Endothelial cell of umbilical vein (primary cell): ENCODE data around the gene ZBTB7B. TPM values are rescaled to one million over a fixed set of nuclear protein-coding genes. Genes with fewer than 3 reads are reported as not detected.

Experiments used
- BruUV-seq: library from RNA; stranded (reverse); fragments of 400-500 nt; replicated peaks from 2 replicates; lab custom pipeline; 2021; lab: Mats Ljungman, UMichigan
- CTCF ChIA-PET: fragments of 300-600, 350-600 bp; sonication (Branson Sonifier 250); formaldehyde crosslinking; loops from one replicate; lab custom pipeline; 2021; ENCODE audit warnings: antibody characterized with exemption, inconsistent platforms; lab: Charles Lee
- POLR2A ChIA-PET: fragments of 300-600, 350-600 bp; sonication (Branson Sonifier 250); formaldehyde crosslinking; loops from one replicate; lab custom pipeline; 2021; ENCODE audit warnings: antibody characterized with exemption, inconsistent platforms; lab: Charles Lee
- DNase-seq: peaks from one replicate; pipeline ENCODE4 v3.0.0-alpha.2; 2011; ENCODE audit warnings: low read depth, low spot score
- FAIRE-seq: peaks from 2 replicates; lab custom pipeline; 2011; peaks lifted over from hg19 to GRCh38; lab: Jason Lieb, UNC
- H2AFZ ChIP-seq: 2 replicates; pipeline ENCODE4 v1.6.0; 2012; ENCODE audit warnings: low read depth, low read length, control low read depth, inconsistent platforms
- H3K27ac ChIP-seq: 2 replicates; pipeline ENCODE4 v1.5.1; 2011; ENCODE audit warnings: low read depth, mild to moderate bottlenecking, control low read depth, low read length, moderate library complexity; ENCODE audit not compliant: insufficient read depth
- H3K27me3 ChIP-seq, 2 experiments: 2 replicates each; pipeline versions ENCODE4 v1.6.0 to v1.6.1; 2011; ENCODE audit warnings: low read length in 2 of 2, mixed read lengths in 1 of 2; ENCODE audit not compliant: control insufficient read depth in 2 of 2, insufficient read depth in 2 of 2
- H3K36me3 ChIP-seq, 2 experiments: 2 replicates in 1 of 2; 3 replicates in 1 of 2; pipeline ENCODE4 v1.5.1; 2011; ENCODE audit warnings: low read length in 2 of 2, mild to moderate bottlenecking in 1 of 2, moderate library complexity in 1 of 2; ENCODE audit not compliant: control insufficient read depth in 2 of 2, insufficient read depth in 2 of 2; ENCODE audit errors: extremely low read depth in 1 of 2
- H3K4me1 ChIP-seq: 3 replicates; pipeline ENCODE4 v1.5.1; 2011; ENCODE audit warnings: mild to moderate bottlenecking, low read length; ENCODE audit not compliant: control insufficient read depth, insufficient read depth; ENCODE audit errors: extremely low read depth
- H3K4me2 ChIP-seq: 2 replicates; pipeline ENCODE4 v1.6.1; 2011; ENCODE audit warnings: low read length, control low read depth, mixed read lengths; ENCODE audit not compliant: insufficient read depth
- H3K4me3 ChIP-seq, 3 experiments: fragments of 200-600 bp in 1 of 3; sonication (generic), shearing (Covaris generic) in 1 of 3; replicated peaks in 1 of 3; 2 replicates each; pipeline ENCODE4 v1.5.1; 2011 to 2016; ENCODE audit warnings: control low read depth in 3 of 3, low read length in 3 of 3, mild to moderate bottlenecking in 2 of 3, inconsistent platforms in 1 of 3, low read depth in 1 of 3, moderate library complexity in 1 of 3; ENCODE audit not compliant: insufficient read depth in 1 of 3
- H3K79me2 ChIP-seq: 2 replicates; pipeline ENCODE4 v1.6.0; 2012; ENCODE audit warnings: low read length, inconsistent platforms; ENCODE audit not compliant: control insufficient read depth, insufficient read depth
- H3K9ac ChIP-seq: replicated peaks from 2 replicates; pipeline ENCODE3; 2011; ENCODE audit warnings: low read length, control low read depth; ENCODE audit not compliant: insufficient read depth; ENCODE audit errors: extremely low read depth
- H3K9me1 ChIP-seq: replicated peaks from 3 replicates; pipeline ENCODE4 v1.6.0; 2011; ENCODE audit warnings: mild to moderate bottlenecking, low read length; ENCODE audit not compliant: control insufficient read depth, insufficient read depth; ENCODE audit errors: extremely low read depth
- H3K9me3 ChIP-seq: replicated peaks from 2 replicates; pipeline ENCODE4 v1.5.1; 2012; ENCODE audit warnings: low read length, inconsistent platforms; ENCODE audit not compliant: control insufficient read depth, insufficient read depth
- H4K20me1 ChIP-seq: replicated peaks from 2 replicates; pipeline ENCODE3; 2011; ENCODE audit warnings: mild to moderate bottlenecking, low read length; ENCODE audit not compliant: control insufficient read depth, insufficient read depth; ENCODE audit errors: extremely low read depth
- EZH2 ChIP-seq: IDR thresholded peaks from 2 replicates; pipeline ENCODE4 v1.6.1; 2012; ENCODE audit warnings: borderline replicate concordance, low read depth, mild to moderate bottlenecking, moderate library complexity, low read length, inconsistent platforms; ENCODE audit not compliant: severe bottlenecking
- GATA2 ChIP-seq: IDR thresholded peaks from 2 replicates; pipeline ENCODE4 v1.7.0; 2011; ENCODE audit warnings: low read depth, mild to moderate bottlenecking, moderate library complexity, mixed read lengths, low read length; ENCODE audit not compliant: insufficient read length, insufficient read depth
- POLR2A ChIP-seq: IDR thresholded peaks from 2 replicates; pipeline ENCODE4 v1.6.1; 2012; ENCODE audit warnings: low read depth, mild to moderate bottlenecking, control low read depth, low read length
- POLR2AphosphoS5 ChIP-seq: IDR thresholded peaks from 2 replicates; pipeline ENCODE4 v1.6.1; 2012; ENCODE audit warnings: low read depth, mild to moderate bottlenecking, control low read depth, low read length, moderate library complexity; ENCODE audit not compliant: insufficient read depth
- dilution Hi-C: fragments of 300-500 bp; cut with MboI; formaldehyde crosslinking; loops from one replicate; pipeline ENCODE4 v1.15.0; 2019; ENCODE audit warnings: low sequenced_read_pairs; ENCODE audit not compliant: extremely low pct_ligation_motif_present
- intact Hi-C: fragments of 100-400 bp; cut with micrococcal nuclease; formaldehyde crosslinking; loops from one replicate; pipeline ENCODE4 v1.10.0; 2022
- polyA plus RNA-seq, 4 experiments: library from polyadenylated mRNA; depleted of rRNA in 3 of 4; stranded (reverse) in 3 of 4; unstranded in 1 of 4; fragments of >200 nt; gene quantifications; 2 replicates each; pipeline versions ENCODE4 v1.2.1 to v1.2.3, GENCODE V29; 2011 to 2012; ENCODE audit warnings: missing spikeins in 1 of 4
- total RNA-seq: library from RNA; stranded (reverse); gene quantifications from 2 replicates; pipeline ENCODE4 v1.2.3, GENCODE V29; 2021
- TF ChIP-seq, protein P1 (sequence below), 2 donors: IDR thresholded peaks; 1 replicate in 1 of 2; 2 replicates in 1 of 2; pipeline ENCODE4 v1.5.1; 2011; ENCODE audit warnings: low read length in 2 of 2, mild to moderate bottlenecking in 2 of 2, moderate library complexity in 2 of 2, control low read depth in 1 of 2, inconsistent platforms in 1 of 2, low read depth in 1 of 2; ENCODE audit not compliant: insufficient read depth in 1 of 2; ENCODE audit errors: extremely low read depth in 1 of 2

The ZBTB7B gene
- total and polyA plus RNA-seq, 2 donors (not counting 3 experiments of a cell fraction or from before 2014, with no cell fraction given), result 20.0 to 26.2 TPM

DNA sequence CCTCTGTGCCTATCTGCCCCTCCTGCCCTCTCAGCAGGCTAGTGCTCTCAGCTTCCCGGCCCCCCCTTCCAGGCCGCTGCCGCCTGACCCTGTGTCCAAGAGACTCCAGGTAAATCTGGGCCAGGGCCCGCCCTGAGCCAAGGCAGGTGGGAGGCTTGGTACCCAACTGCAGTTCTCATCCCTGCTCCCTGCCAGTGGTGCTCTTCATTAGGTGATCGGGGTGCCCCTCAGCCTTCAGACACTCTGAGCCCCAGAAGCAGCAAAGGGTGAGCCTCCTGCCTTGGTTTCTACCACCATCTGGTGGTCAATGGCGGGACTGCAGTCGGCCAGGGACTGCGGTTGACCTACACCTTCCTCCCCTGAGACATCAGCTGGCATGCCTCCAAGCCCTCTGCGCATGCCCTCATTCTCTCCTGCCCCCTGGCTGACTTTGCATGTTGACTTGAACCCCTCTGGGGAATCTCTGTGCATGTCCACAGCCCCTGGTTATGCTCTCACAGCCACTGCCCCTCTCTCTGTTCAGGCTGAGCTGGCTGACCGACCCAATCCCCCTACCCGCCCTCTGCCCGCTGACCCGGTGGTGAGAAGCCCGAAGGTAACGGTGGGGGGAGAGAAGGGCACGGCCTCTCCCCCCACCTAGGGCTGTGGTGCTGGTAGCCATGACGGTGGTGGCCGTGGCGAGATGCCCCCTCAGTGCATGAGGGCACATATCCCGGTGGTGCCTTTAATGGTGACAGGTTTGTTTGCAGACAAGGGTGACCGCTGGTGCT is 59.0 kb downstream of the ZBTB7B start:
- DNase-seq (peak; percentile 78), FAIRE-seq (peak; percentile 94)
- Histone ChIP-seq H3K4me2 (no peak overlapping the region), H3K79me2 (peaks cover 5% of the 10 kb centered on the region), H4K20me1 (no peaks in the 10 kb centered on the region), H2AFZ (no peak overlapping the region), H3K4me3 (no peak overlapping the region), H3K9ac (no peak overlapping the region), H3K36me3 (peaks cover 7 to 34% of the 10 kb centered on the region in 2 experiments), H3K27ac (no peak overlapping the region), H3K4me1 (peaks cover 10% of the 10 kb centered on the region), H3K9me1 (no peaks in the 10 kb centered on the region), H3K27me3 (no peaks in the 10 kb centered on the region), H3K9me3 (no peaks in the 10 kb centered on the region)
- CTCF ChIA-PET, result interaction anchor here (0.6 to 3.7 kb wide), 28 partner anchors 9 to 502 kb away, joined by 3 to 67 read pairs (median 5); partner anchors contain the start of genes ADAM15, CKS1B, FLAD1 and KRTCAP2
- POLR2A ChIA-PET, result interaction anchor here (1.1 kb wide), 1 partner anchor 63 kb away, joined by 3 read pairs; no protein-coding TSS in a partner anchor
- TF ChIP-seq GATA2 (no peak), EZH2 (no peak), POLR2AphosphoS5 (peak; percentile 31), POLR2A (no peak)
- TF ChIP-seq, protein P1, sequence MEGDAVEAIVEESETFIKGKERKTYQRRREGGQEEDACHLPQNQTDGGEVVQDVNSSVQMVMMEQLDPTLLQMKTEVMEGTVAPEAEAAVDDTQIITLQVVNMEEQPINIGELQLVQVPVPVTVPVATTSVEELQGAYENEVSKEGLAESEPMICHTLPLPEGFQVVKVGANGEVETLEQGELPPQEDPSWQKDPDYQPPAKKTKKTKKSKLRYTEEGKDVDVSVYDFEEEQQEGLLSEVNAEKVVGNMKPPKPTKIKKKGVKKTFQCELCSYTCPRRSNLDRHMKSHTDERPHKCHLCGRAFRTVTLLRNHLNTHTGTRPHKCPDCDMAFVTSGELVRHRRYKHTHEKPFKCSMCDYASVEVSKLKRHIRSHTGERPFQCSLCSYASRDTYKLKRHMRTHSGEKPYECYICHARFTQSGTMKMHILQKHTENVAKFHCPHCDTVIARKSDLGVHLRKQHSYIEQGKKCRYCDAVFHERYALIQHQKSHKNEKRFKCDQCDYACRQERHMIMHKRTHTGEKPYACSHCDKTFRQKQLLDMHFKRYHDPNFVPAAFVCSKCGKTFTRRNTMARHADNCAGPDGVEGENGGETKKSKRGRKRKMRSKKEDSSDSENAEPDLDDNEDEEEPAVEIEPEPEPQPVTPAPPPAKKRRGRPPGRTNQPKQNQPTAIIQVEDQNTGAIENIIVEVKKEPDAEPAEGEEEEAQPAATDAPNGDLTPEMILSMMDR (IDR thresholded peaks at IDR 0.05; ENCODE audit: extremely low read depth in 1 of 2, insufficient read depth in 1 of 2, low read depth in 1 of 2, low read length in 2 of 2), result peak; percentile 96
- dilution Hi-C loops (no loop called here), intact Hi-C loops (loop anchor here (1.0 kb wide), 4 partner anchors 9 to 155 kb away; no protein-coding TSS in a partner anchor)
- BruUV-seq, result no TSS peak
